ENCODE results near the gene NFYB.
"Not testable (repeated sequence)": the region's sequence is repeated elsewhere in the genome, so short reads cannot be mapped to it uniquely, and the experiment has no call there.

Gene NFYB

DNA sequence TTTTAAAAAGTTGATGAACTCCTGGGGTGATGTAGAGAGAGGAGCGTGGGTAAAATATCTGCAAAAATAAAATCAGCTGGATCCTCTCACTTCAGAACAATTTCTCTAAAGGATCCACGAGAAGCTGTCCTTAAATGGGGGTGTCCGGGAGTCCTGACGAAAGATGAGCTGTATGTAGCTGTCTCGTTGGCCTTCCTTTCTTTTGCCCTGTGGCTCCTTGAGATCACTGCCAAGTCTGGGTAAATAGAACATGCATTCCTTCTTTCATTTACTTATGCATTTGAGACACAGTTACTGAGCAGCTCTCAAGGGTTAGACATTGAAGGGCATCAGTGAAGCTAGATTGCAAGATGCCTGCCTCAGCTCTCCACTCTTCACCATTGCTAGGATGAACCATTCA lies 42.4 kb upstream of the NFYB start:
- TF ChIP-seq, protein P1, sequence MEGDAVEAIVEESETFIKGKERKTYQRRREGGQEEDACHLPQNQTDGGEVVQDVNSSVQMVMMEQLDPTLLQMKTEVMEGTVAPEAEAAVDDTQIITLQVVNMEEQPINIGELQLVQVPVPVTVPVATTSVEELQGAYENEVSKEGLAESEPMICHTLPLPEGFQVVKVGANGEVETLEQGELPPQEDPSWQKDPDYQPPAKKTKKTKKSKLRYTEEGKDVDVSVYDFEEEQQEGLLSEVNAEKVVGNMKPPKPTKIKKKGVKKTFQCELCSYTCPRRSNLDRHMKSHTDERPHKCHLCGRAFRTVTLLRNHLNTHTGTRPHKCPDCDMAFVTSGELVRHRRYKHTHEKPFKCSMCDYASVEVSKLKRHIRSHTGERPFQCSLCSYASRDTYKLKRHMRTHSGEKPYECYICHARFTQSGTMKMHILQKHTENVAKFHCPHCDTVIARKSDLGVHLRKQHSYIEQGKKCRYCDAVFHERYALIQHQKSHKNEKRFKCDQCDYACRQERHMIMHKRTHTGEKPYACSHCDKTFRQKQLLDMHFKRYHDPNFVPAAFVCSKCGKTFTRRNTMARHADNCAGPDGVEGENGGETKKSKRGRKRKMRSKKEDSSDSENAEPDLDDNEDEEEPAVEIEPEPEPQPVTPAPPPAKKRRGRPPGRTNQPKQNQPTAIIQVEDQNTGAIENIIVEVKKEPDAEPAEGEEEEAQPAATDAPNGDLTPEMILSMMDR (IDR thresholded peaks at IDR 0.05; ENCODE audit: borderline replicate concordance, insufficient read depth, low read depth, low read length): no peak
- no peak overlapping the region for H3K4me3 ChIP-seq (ENCODE audit: low read depth, low read length)

- H3K4me3 ChIP-seq (ENCODE audit: low read depth, low read length): no peak overlapping the region
- TF ChIP-seq, protein P1 (IDR thresholded peaks at IDR 0.05; ENCODE audit: borderline replicate concordance, insufficient read depth, low read depth, low read length): no peak
Measured at GRCh38 chr12:104177663-104178501, 39.9 kb upstream of the NFYB start.

DNA sequence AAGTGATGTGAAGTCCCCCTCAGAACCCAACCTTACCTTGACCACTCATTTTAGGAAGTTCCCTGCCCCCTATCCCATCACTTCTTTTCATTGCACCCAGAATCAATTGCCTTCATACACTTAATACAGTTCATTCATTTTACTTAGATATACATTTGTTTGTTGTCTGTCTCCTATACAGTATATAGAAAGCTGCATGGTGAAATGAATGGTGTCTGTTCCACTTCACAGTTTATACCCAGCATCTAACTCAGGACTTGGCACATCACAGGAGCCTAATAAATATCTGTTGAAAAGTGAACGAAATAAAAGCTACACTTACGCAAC lies 39.3 kb upstream of the NFYB start:
- no peak overlapping the region for H3K4me3 ChIP-seq (ENCODE audit: low read depth, low read length)
- TF ChIP-seq, protein P1 (IDR thresholded peaks at IDR 0.05; ENCODE audit: borderline replicate concordance, insufficient read depth, low read depth, low read length): no peak

GRCh38 chr12:104175726-104176247 lies 37.8 kb upstream of the NFYB start:
- no peak overlapping the region for H3K4me3 ChIP-seq (ENCODE audit: low read depth, low read length)
- TF ChIP-seq, protein P1 (IDR thresholded peaks at IDR 0.05; ENCODE audit: borderline replicate concordance, insufficient read depth, low read depth, low read length): no peak

DNA sequence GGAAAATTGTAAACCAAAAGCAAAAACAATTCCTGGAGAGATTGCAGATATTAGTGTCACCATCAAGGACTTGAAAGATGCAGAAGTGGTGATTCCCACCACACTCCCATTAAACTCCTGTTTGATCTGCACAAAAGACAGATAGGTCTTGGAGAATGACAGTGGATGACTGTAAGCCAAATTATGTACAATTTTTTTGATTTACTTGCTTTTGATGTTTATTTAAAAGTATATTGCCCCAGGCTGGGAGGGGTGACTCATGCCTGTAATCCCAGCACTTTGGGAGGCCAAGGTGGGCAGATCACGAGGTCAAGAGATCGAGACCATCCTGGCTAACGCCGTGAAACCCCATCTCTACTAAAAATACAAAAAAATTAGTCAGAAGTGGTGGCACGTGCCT lies 35.8 kb upstream of the NFYB start:
- not testable (repeated sequence) for H3K4me3 ChIP-seq (ENCODE audit: low read depth, low read length)

DNA sequence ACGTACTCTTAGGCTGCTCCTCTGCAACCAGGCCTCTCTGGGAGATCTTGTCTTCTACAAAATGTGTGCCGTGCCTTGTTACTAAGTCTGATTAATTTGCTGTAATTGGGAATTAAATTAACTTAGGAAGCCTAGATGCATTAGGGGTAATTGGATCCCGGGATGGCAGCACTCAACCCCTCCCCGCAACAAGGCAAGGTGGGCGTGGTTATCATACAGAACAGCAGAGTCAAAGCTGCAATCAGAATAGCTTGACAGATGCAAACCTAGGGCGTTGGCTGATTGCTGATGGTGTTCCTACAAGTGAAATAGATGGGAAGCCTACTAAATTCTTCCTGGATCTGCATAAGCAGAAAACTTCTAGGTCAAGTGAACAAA lies 34.5 kb upstream of the NFYB start:
- TF ChIP-seq, protein P1 (IDR thresholded peaks at IDR 0.05; ENCODE audit: borderline replicate concordance, insufficient read depth, low read depth, low read length): no peak
- H3K4me3 ChIP-seq (ENCODE audit: low read depth, low read length): no peak overlapping the region

- TF ChIP-seq, protein P1 (IDR thresholded peaks at IDR 0.05; ENCODE audit: borderline replicate concordance, insufficient read depth, low read depth, low read length): no peak
- no peak overlapping the region for H3K4me3 ChIP-seq (ENCODE audit: low read depth, low read length)
Measured at GRCh38 chr12:104171785-104172569, 34.0 kb upstream of the NFYB start.
